GM19395 (cell line): ENCODE results near the gene MICAL3.

Source experiments
- ATAC-seq: cut with Tn5 transposase; IDR thresholded peaks from one replicate; pipeline ENCODE4 v1.9.1; 2021; ENCODE audit warnings: mild to moderate bottlenecking, moderate library complexity; ENCODE audit not compliant: unreplicated experiment

MICAL3 gene

DNA sequence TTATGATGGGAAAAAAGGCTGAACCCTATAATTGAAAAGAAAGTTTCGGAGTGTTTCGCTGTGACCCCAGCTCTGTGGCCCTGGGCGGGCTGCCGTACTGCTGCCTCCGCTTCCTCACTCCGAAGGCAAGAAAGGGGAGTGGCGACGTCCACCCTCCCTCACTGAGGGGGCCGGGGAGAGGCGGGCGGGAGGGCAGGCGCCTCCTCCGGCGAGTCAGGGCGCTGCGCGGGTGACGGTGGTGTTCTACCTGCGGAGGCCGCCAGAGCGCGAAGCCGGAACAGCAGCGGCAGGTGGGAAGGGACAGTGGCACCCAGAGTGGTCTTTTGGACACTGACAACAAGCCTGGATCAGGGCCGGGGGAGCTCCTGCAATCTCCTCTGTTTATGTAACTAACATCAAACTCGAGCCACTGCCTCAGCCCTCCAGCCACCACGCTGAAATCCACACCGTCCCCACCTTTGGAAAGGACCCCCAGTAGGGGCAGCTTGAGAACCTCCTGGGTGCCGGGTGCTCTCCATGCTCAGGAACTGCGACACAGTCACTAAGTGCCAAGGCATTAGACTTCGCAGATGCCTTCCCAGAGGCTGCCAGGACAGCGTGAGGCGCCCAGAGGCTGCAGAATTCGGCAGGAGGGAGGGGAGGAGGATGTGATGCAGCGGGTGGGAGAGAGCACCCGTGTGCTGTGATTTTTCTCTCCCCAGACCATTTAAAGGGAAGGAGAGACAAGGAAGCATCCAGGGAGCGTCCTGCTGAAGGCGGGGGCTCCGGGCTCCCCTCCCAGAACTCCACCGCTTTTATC, 275.6 kb downstream of the MICAL3 start:
- no peak for ATAC-seq

DNA sequence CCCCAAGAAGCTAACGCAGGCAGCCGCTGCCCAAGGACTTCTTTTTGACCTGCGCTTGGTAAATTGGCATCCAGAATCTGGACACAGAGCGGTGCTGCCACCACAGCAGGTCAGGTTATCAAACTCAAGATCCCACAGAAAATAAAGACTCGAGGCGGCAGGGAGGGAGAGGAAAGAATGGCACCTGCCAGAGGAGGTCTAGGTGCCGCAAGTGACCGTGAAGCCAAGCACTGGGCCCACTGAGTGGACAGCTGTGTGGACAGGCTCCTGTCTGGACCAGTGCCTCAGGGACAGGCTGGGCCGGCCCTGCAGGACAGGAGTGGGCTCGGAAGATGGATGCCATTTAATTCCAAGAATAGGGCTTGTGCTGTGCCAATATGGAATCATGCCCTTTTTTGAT, 277.4 kb downstream of the MICAL3 start:
- ATAC-seq = no peak

DNA sequence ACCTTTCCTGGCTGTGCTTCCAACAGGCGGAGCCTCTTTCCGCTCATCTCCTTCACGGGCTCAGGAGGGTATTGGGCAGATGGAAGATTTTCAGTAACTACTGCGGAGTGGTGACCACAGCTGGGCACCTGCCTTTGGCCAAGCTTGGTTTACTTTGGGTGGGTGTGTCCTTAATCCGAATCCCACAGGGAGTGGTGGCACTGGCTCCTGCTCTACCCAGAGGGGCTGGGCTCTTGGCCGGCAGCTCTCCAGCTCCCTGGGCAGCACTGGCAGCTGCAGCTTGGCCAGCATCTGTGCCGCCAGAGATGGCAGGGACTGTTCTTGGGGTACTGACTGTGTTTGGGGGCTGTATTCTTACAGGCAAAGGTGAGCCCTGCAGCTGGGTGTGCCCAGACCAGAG, 279.9 kb downstream of the MICAL3 start:
- ATAC-seq = no peak

DNA sequence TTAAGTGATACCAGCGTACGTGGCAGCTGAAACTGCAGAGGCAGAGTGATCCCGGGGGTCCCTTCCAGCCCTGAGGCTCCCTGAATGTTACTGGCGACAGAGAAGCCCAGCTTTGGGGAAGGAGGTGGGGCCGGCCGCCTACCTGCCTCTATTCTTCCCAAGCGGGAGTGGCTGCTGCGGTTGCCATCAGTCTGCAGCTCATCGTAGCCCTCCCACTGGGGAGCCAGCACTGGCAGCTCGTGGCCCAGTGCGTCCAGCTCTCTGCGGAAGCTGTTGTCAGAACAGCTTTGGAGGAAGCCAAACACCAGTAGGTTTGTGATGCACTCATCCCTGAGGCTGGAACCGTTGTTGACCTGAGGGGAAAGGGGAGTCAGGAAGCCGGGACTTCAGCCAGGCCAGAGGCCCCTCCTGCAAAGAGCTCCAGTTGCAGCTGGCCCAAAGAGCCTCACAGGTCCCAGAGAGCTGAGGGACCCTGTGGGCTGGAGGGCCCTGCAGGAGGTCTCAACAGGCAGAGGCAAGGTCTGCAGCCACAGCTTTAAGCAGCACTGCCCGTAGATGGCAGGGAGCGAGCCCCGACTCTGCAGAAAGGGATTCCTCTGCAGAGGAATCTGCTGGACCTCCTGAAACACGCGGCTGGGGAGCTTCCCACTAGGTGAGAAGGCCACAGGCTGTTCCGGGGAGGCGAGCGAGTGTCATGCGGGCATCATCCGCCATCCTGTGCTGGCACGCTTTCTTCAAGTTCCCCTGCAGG, 280.5 kb downstream of the MICAL3 start:
- ATAC-seq = no peak

DNA sequence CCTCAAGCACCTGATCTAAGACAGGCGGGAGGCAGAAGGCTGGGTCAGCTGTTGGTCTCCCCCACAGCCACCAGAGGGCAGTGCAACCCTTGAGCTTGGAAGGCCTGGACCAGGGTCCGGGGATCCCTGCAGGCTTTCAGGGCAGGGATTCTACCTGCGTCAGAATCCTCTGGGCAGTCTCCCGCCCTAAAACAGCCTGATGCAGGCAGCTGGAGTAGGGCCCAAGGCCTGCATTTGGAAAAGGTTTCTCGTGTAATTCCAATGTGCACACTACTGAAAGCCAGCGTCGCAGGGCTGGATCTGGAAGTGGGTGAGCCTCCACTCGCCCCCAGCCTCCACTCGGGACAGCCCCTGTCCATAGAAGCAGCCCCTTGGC, 281.8 kb downstream of the MICAL3 start:
- ATAC-seq = no peak

DNA sequence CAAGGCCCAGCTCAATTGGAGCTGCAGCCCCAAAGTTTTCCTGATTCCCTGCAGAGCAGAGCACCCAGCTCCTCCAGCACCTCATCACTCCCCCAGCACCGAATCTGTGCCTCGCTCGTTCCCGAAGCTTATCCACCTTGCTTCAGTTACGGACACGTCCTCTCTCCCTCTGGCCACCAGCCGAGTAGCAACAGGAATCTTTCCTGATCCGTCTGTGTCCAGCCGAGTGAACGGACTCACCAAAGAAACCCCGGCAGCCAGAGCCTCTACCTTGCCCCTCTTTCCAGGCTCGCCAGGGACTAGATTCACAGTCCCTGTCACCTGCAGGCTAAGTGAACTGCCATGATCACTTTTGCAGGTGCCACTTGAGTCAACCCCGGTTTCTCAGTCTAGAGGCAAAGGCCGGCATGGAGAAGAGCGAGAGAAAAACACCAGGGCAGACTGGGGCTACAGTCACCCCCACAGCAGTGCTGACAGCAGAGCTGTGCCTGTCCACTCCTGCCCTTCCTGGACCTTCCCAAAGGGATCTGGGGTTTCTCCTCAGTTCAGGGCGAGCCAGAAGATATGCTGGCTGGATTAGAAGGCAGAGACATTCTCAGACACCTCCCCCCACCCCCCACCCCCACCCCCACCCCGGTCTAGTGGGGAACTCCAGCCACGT, 282.4 kb downstream of the MICAL3 start:
- ATAC-seq = no peak

GRCh38 chr22:17739196-17739975, 285.0 kb downstream of the MICAL3 start:
- no peak for ATAC-seq

- ATAC-seq = no peak
Measured at GRCh38 chr22:17738386-17739128, 285.8 kb downstream of the MICAL3 start.
